Esophagus muscularis mucosa (tissue), 4 donors: ENCODE data around the gene PKP3.

Source experiments
- CTCF ChIP-seq, 3 experiments: fragments of 200-600 bp in 2 of 3; fragments of 450-650 bp in 1 of 3; sonication (generic) in 2 of 3; IDR thresholded peaks; one replicate each; pipeline ENCODE4 v1.5.1; 2017 to 2019; ENCODE audit warnings: antibody characterized with exemption in 3 of 3, mild to moderate bottlenecking in 2 of 3, moderate library complexity in 1 of 3
- EP300 ChIP-seq: sonication (generic); formaldehyde crosslinking; IDR thresholded peaks from one replicate; pipeline ENCODE4 v1.6.1; 2017; ENCODE audit warnings: antibody characterized with exemption
- POLR2A ChIP-seq: fragments of 450-650 bp; IDR thresholded peaks from one replicate; pipeline ENCODE4 v1.6.1; 2017; ENCODE audit warnings: antibody characterized with exemption, moderate library complexity, mild to moderate bottlenecking, low read depth
- POLR2AphosphoS5 ChIP-seq, 2 donors: sonication (generic); formaldehyde crosslinking; IDR thresholded peaks; one replicate each; pipeline ENCODE4 v1.6.1; 2017; ENCODE audit warnings: antibody characterized with exemption in 2 of 2

- TF ChIP-seq POLR2A (no peak), CTCF (IDR thresholded peaks at IDR 0.05) (no peak), POLR2AphosphoS5 (IDR thresholded peaks at IDR 0.05) (no peak), EP300 (no peak)
These were observed 6.3 kb downstream of the PKP3 start for GRCh38 chr11:400241-400689.
